HEK293 (cell line): ENCODE results near the gene PTGDR2.

Experiments
- CTCF ChIA-PET: fragments of 350-600 bp; formaldehyde crosslinking; extraction: SDS; loops from one replicate; lab custom pipeline; 2021; ENCODE audit warnings: antibody characterized with exemption; lab: Yijun Ruan, JAX
- POLR2A ChIA-PET: fragments of 300-600 bp; formaldehyde crosslinking; extraction: SDS; loops from one replicate; lab custom pipeline; 2020; ENCODE audit warnings: antibody characterized with exemption, inconsistent platforms; lab: Yijun Ruan, JAX
- H3K27ac ChIP-seq: fragments of 200-500 bp; sonication (Bioruptor generic); 2 replicates; pipeline ENCODE4 v1.5.1; 2014; ENCODE audit warnings: low read depth, low read length, control low read depth, inconsistent platforms; ENCODE audit errors: extremely low read depth
- H3K36me3 ChIP-seq, 2 experiments: fragments of 200-500 bp in 1 of 2; sonication (Bioruptor generic) in 1 of 2; 1 replicate in 1 of 2; 2 replicates in 1 of 2; pipeline ENCODE4 v1.5.1; 2014 to 2017; ENCODE audit warnings: inconsistent platforms in 2 of 2, low read length in 2 of 2; ENCODE audit not compliant: control insufficient read depth in 2 of 2, insufficient read depth in 1 of 2
- H3K4me1 ChIP-seq: fragments of 200-500 bp; sonication (Bioruptor generic); 2 replicates; pipeline ENCODE4 v1.5.1; 2014; ENCODE audit warnings: mild to moderate bottlenecking, low read length, inconsistent platforms; ENCODE audit not compliant: control insufficient read depth, insufficient read depth
- H3K4me3 ChIP-seq: 2 replicates; pipeline ENCODE4 v1.5.1; 2011; ENCODE audit warnings: low read depth, mild to moderate bottlenecking, control low read depth, low read length, moderate library complexity
- H3K9me3 ChIP-seq: fragments of 200-500 bp; sonication (Bioruptor generic); 2 replicates; pipeline ENCODE4 v1.5.1; 2014; ENCODE audit warnings: low read depth, low read length, inconsistent platforms; ENCODE audit not compliant: control insufficient read depth, insufficient read depth
- PATZ1 ChIP-seq: fragments of 450-650 bp; formaldehyde crosslinking; IDR thresholded peaks from 2 replicates; pipeline ENCODE4 v1.5.1; 2016; ENCODE audit warnings: missing biosample characterization, missing genetic modification characterization
- REPIN1 ChIP-seq: fragments of 450-650 bp; formaldehyde crosslinking; IDR thresholded peaks from 2 replicates; pipeline ENCODE4 v1.5.1; 2017; ENCODE audit warnings: missing biosample characterization, missing genetic modification characterization, low read depth
- REST ChIP-seq: fragments of 450-650 bp; formaldehyde crosslinking; IDR thresholded peaks from 2 replicates; pipeline ENCODE4 v1.5.1; 2016; ENCODE audit warnings: missing biosample characterization, missing genetic modification characterization
- ZBTB11 ChIP-seq: fragments of 450-650 bp; formaldehyde crosslinking; conservative IDR thresholded peaks from 2 replicates; pipeline ENCODE4 v1.5.1; 2016; ENCODE audit warnings: low read depth, missing biosample characterization, missing genetic modification characterization
- ZEB2 ChIP-seq: fragments of 450-650 bp; formaldehyde crosslinking; IDR thresholded peaks from 2 replicates; pipeline ENCODE4 v1.5.1; 2016; ENCODE audit warnings: missing biosample characterization, missing genetic modification characterization
- ZNF112 ChIP-seq: fragments of 450-650 bp; formaldehyde crosslinking; IDR thresholded peaks from 2 replicates; pipeline ENCODE4 v1.5.0; 2017; ENCODE audit warnings: missing biosample characterization, missing genetic modification characterization
- ZNF24 ChIP-seq: fragments of 450-650 bp; formaldehyde crosslinking; IDR thresholded peaks from 2 replicates; pipeline ENCODE4 v1.5.1; 2016; ENCODE audit warnings: missing biosample characterization, missing genetic modification characterization
- ZNF280C ChIP-seq: fragments of 450-650 bp; formaldehyde crosslinking; IDR thresholded peaks from 2 replicates; pipeline ENCODE4 v1.5.1; 2016; ENCODE audit warnings: missing biosample characterization, missing genetic modification characterization
- ZNF433 ChIP-seq: fragments of 450-650 bp; formaldehyde crosslinking; IDR thresholded peaks from 2 replicates; pipeline ENCODE4 v1.5.1; 2016; ENCODE audit warnings: missing biosample characterization, missing genetic modification characterization, low read depth
- ZNF585B ChIP-seq: fragments of 450-650 bp; formaldehyde crosslinking; IDR thresholded peaks from 2 replicates; pipeline ENCODE4 v1.5.1; 2016; ENCODE audit warnings: missing biosample characterization, missing genetic modification characterization
- ZNF610 ChIP-seq: fragments of 450-650 bp; formaldehyde crosslinking; IDR thresholded peaks from 2 replicates; pipeline ENCODE4 v1.5.1; 2016; ENCODE audit warnings: missing biosample characterization, missing genetic modification characterization, borderline replicate concordance
- ZNF623 ChIP-seq: fragments of 450-650 bp; formaldehyde crosslinking; IDR thresholded peaks from 2 replicates; pipeline ENCODE4 v1.5.1; 2016; ENCODE audit warnings: missing biosample characterization, missing genetic modification characterization
- ZSCAN5A ChIP-seq: fragments of 450-650 bp; formaldehyde crosslinking; IDR thresholded peaks from 2 replicates; pipeline ENCODE4 v1.5.1; 2016; ENCODE audit warnings: missing biosample characterization, missing genetic modification characterization

The PTGDR2 gene

GRCh38 chr11:60873533-60873932, 17.8 kb upstream of the PTGDR2 start:
- H3K27ac ChIP-seq: no peak overlapping the region
- ChIA-PET POLR2A (no interaction called here), CTCF (interaction anchor here (0.9 to 1.1 kb wide), 2 partner anchors 14 to 31 kb away, joined by 3 to 5 read pairs; no protein-coding TSS in a partner anchor)
- H3K4me1 ChIP-seq: no peaks in the 10 kb centered on the region
- H3K9me3 ChIP-seq: no peaks in the 10 kb centered on the region
- peaks cover 0 to 6% of the 10 kb centered on the region in 2 experiments; a peak in 1 of 3 replicates for H3K36me3 ChIP-seq
- H3K4me3 ChIP-seq: no peak overlapping the region
- no peak for TF ChIP-seq ZNF585B (tag by site-specific recombination)
- no peak for TF ChIP-seq ZNF24 (tag by site-specific recombination)
- TF ChIP-seq PATZ1 (tag by site-specific recombination): no peak
- TF ChIP-seq ZNF610 (tag by site-specific recombination): no peak
- TF ChIP-seq ZBTB11 (tag by site-specific recombination): no peak
- no peak for TF ChIP-seq ZNF433
- no peak for TF ChIP-seq ZNF112
- no peak for TF ChIP-seq ZSCAN5A (tag by site-specific recombination)

- Histone ChIP-seq H3K4me1 (no peaks in the 10 kb centered on the region), H3K36me3 (peaks cover 0 to 5% of the 10 kb centered on the region in 2 experiments; a peak in 1 of 3 replicates), H3K27ac (no peak overlapping the region), H3K4me3 (no peak overlapping the region), H3K9me3 (no peaks in the 10 kb centered on the region)
- ChIA-PET POLR2A (interaction anchor here (0.7 kb wide), 1 partner anchor 1197 kb away, joined by 4 read pairs; no protein-coding TSS in a partner anchor), CTCF (interaction anchor here (0.7 to 0.9 kb wide), 3 partner anchors 31 to 86 kb away, joined by 3 to 5 read pairs (median 3); no protein-coding TSS in a partner anchor)
- TF ChIP-seq REST (tag by site-specific recombination) (peak; percentile 60), REPIN1 (tag by site-specific recombination) (no peak), ZNF623 (tag by site-specific recombination) (no peak), ZNF280C (no peak), ZEB2 (no peak)
Measured at GRCh38 chr11:60872961-60873524, 17.3 kb upstream of the PTGDR2 start.
